K562 (cell line): Measurements from ENCODE around the gene MATN1. TPM values are rescaled to one million over a fixed set of nuclear protein-coding genes. Genes with fewer than 3 reads are reported as not detected.

Experiments used
- BRD9 ChIP-seq: fragments of 450-650 bp; IDR thresholded peaks from 2 replicates; pipeline ENCODE4 v1.6.1; 2018; ENCODE audit warnings: low read depth; ENCODE audit not compliant: partially characterized antibody
- CC2D1A ChIP-seq: fragments of 450-650 bp; IDR thresholded peaks from 2 replicates; pipeline ENCODE4 v1.6.1; 2017; ENCODE audit warnings: mild to moderate bottlenecking
- CTCFL ChIP-seq: IDR thresholded peaks from 2 replicates; pipeline ENCODE4 v1.6.1; 2011; ENCODE audit warnings: borderline replicate concordance, low read depth, mild to moderate bottlenecking, moderate library complexity, low read length; ENCODE audit not compliant: insufficient read depth, poor library complexity, severe bottlenecking
- E2F3 ChIP-seq: fragments of 250-450 bp; sonication (Bioruptor Pico); IDR thresholded peaks from 2 replicates; pipeline ENCODE4 v1.4.0; 2020; ENCODE audit warnings: mild to moderate bottlenecking
- ELF4 ChIP-seq: fragments of 450-650 bp; formaldehyde crosslinking; IDR thresholded peaks from 2 replicates; pipeline ENCODE4 v1.4.0; 2022; ENCODE audit warnings: missing genetic modification characterization
- FIP1L1 ChIP-seq: fragments of 200-400 bp; formaldehyde crosslinking; IDR thresholded peaks from 2 replicates; pipeline ENCODE4 v1.6.1; 2018; ENCODE audit warnings: mild to moderate bottlenecking, low read depth, low read length; ENCODE audit not compliant: poor library complexity, severe bottlenecking
- GMEB1 ChIP-seq: fragments of 250-450 bp; sonication (Bioruptor Pico); IDR thresholded peaks from 2 replicates; pipeline ENCODE4 v1.4.0; 2020; ENCODE audit warnings: mild to moderate bottlenecking
- HCFC1 ChIP-seq: IDR thresholded peaks from 2 replicates; pipeline ENCODE4 v1.6.1; 2012; ENCODE audit warnings: low read depth, low read length, improper control_type of control experiment
- HDGF ChIP-seq: fragments of 450-650 bp; IDR thresholded peaks from 2 replicates; pipeline ENCODE4 v1.6.1; 2016
- HMBOX1 ChIP-seq: sonication (generic); IDR thresholded peaks from 2 replicates; pipeline ENCODE4 v1.6.1; 2016
- KHSRP ChIP-seq: fragments of 450-650 bp; IDR thresholded peaks from 2 replicates; pipeline ENCODE4 v1.6.1; 2017
- OTX1 ChIP-seq: fragments of 450-650 bp; formaldehyde crosslinking; IDR thresholded peaks from 2 replicates; pipeline ENCODE4 v1.4.0; 2022; ENCODE audit warnings: mild to moderate bottlenecking
- PHF8 ChIP-seq: fragments of 200-600 bp; sonication (generic); IDR thresholded peaks from 2 replicates; pipeline ENCODE4 v1.6.1; 2012; ENCODE audit warnings: mixed run types, mild to moderate bottlenecking, inconsistent platforms, low read length, moderate library complexity, borderline replicate concordance
- PRMT5 ChIP-seq: sonication (generic); formaldehyde crosslinking; IDR thresholded peaks from 2 replicates; pipeline ENCODE4 v1.5.0; 2020; ENCODE audit warnings: missing genetic modification reagents
- SMAD1 ChIP-seq: fragments of 150-350 bp; IDR thresholded peaks from 2 replicates; pipeline ENCODE4 v1.6.1; 2014; ENCODE audit warnings: low read length, low read depth; ENCODE audit not compliant: partially characterized antibody
- TEAD4 ChIP-seq, 2 experiments: sonication (generic) in 1 of 2; formaldehyde crosslinking in 1 of 2; IDR thresholded peaks; 2 replicates each; pipeline versions ENCODE4 v1.6.1 to v1.8.0; 2012 to 2022; ENCODE audit warnings: borderline replicate concordance in 1 of 2, inconsistent platforms in 1 of 2, low read length in 1 of 2, mild to moderate bottlenecking in 1 of 2, missing genetic modification reagents in 1 of 2
- ZBTB7A ChIP-seq: IDR thresholded peaks from 2 replicates; pipeline ENCODE4 v1.6.1; 2011; ENCODE audit warnings: low read depth, mild to moderate bottlenecking, low read length, moderate library complexity, borderline replicate concordance; ENCODE audit not compliant: control insufficient read depth
- ZNF395 ChIP-seq: fragments of 200-800 bp; sonication (Bioruptor generic); IDR thresholded peaks from 2 replicates; pipeline ENCODE4 v1.6.1; 2017; ENCODE audit warnings: missing genetic modification characterization, missing compliant biosample characterization
- ZNF707 ChIP-seq: fragments of 250-450 bp; sonication (Bioruptor Pico); conservative IDR thresholded peaks from 2 replicates; pipeline ENCODE4 v1.8.0; 2022; ENCODE audit warnings: inconsistent platforms, mild to moderate bottlenecking, moderate library complexity
- ZNF76 ChIP-seq: fragments of 250-450 bp; sonication (Bioruptor Pico); IDR thresholded peaks from 2 replicates; pipeline ENCODE4 v1.4.0; 2020; ENCODE audit warnings: mild to moderate bottlenecking, moderate library complexity, borderline replicate concordance
- ZNF79 ChIP-seq: fragments of 250-450 bp; sonication (Bioruptor Pico); IDR thresholded peaks from 2 replicates; pipeline ENCODE4 v1.4.0; 2020; ENCODE audit warnings: low read depth, mild to moderate bottlenecking, moderate library complexity
- polyA plus RNA-seq, 8 experiments: library from polyadenylated mRNA; depleted of rRNA in 4 of 8; stranded (reverse) in 5 of 8; unstranded in 3 of 8; fragments of >200 nt; fragmentation: Nextera tagmentation in 2 of 8; fragmentation: Illumina TruSeq in 1 of 8; extraction: Ambion mirVana in 2 of 8; extraction: Trizol in 1 of 8; gene quantifications; 2 replicates each; pipeline versions ENCODE4 v1.2.1 to v1.2.3, GENCODE V29; 2011 to 2014; ENCODE audit warnings: inconsistent platforms in 1 of 8, missing spikeins in 1 of 8
- total RNA-seq, 7 experiments: library from RNA; depleted of rRNA in 6 of 7; stranded (reverse); fragments of >200 nt in 6 of 7; fragmentation: Illumina TruSeq in 2 of 7; extraction: Trizol in 2 of 7; gene quantifications; 2 replicates each; pipeline versions ENCODE4 v1.2.1 to v1.2.3, GENCODE V29; 2011 to 2021; ENCODE audit warnings: low replicate concordance in 1 of 7

The MATN1 gene
- total and polyA plus RNA-seq, 9 of the 15 experiments (the other 6 are each of a cell fraction or from before 2014, with no cell fraction given): 0.10 to 2.3 (median 1.2) TPM

GRCh38 chr1:30761381-30762151, 38.2 kb upstream of the MATN1 start (continued):
- TF ChIP-seq PHF8 (no peak; the same call in 1 of the 2 replicates), GMEB1 (CRISPR knock-in tag) (peak; percentile 45; the same call in 1 of the 2 replicates), PRMT5 (CRISPR knock-in tag) (no peak), HDGF (no peak), CTCFL (no peak), ZNF76 (peak; percentile 87), HCFC1 (0 out of 2 replicates have a peak, but pooled peaks have one; percentile 16), ZNF79 (CRISPR knock-in tag) (peak; percentile 41; the same call in 1 of the 2 replicates), KHSRP (no peak), OTX1 (CRISPR knock-in tag) (peak; percentile 81; the same call in 1 of the 2 replicates), TEAD4 (IDR thresholded peaks at IDR 0.05; ENCODE audit: low read length) (peak; percentile 23; the same call in 1 of the 2 replicates), TEAD4 (CRISPR knock-in tag; IDR thresholded peaks at IDR 0.05; ENCODE audit: borderline replicate concordance) (no peak), CC2D1A (peak; percentile 15; the same call in 1 of the 2 replicates), HMBOX1 (peak; percentile 30; the same call in 1 of the 2 replicates), ZNF707 (CRISPR knock-in tag) (peak; percentile 51; the same call in 1 of the 2 replicates), ZNF395 (peak; percentile 84), E2F3 (peak; percentile 81), BRD9 (peak; percentile 23), ZBTB7A (peak; percentile 63; the same call in 1 of the 2 replicates), FIP1L1 (no peak), SMAD1 (no peak), ELF4 (CRISPR knock-in tag) (peak; percentile 7; the same call in 1 of the 2 replicates)
